ENCODE measurements around the gene CAMKK2.
"Not testable (repeated sequence)": the region's sequence is repeated elsewhere in the genome, so short reads cannot be mapped to it uniquely, and the experiment has no call there.

The CAMKK2 gene

DNA sequence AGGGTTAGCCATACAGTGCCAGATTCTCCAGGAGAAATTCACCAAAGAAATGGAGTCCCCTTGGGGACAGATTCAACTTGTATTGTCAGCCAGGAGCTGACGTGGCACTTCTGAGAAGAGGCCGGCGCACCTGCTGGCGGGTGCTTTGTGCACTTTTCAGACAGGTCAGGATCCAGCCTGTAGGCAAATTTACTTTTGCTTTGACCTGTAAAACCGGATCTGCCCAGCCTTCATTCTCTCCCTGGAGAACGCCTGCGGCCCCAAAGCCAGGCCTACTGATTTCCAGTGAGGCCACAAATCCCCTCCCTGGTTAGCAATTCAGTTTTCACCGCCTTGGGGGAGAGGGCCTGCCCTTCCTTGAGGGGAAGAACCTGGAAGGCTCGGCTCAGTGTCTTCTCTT is 69.2 kb downstream of the CAMKK2 start:
- in situ Hi-C loops (cut with HindIII; ENCODE audit: low sequenced_read_pairs): no loop called here

DNA sequence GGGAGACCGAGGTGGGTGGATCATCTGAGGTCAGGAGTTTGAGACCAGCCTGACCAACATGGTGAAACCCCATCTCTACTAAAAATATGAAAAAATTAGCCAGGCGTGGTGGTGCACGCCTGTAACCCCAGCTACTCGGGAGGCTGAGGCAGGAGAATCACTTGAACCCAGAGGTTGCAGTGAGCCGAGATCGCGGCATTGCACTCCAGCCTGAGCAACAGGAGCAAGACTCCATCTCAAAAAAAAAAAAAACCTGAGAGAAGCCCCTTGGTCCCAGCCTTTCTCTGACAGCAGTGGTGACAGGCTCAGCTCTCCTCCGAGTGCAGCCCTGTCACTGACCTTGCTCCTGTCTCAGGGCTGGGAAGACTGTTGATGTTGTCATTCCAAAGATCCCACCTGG is 69.6 kb downstream of the CAMKK2 start:
- in situ Hi-C loops (cut with HindIII; ENCODE audit: low sequenced_read_pairs): not testable (repeated sequence)

DNA sequence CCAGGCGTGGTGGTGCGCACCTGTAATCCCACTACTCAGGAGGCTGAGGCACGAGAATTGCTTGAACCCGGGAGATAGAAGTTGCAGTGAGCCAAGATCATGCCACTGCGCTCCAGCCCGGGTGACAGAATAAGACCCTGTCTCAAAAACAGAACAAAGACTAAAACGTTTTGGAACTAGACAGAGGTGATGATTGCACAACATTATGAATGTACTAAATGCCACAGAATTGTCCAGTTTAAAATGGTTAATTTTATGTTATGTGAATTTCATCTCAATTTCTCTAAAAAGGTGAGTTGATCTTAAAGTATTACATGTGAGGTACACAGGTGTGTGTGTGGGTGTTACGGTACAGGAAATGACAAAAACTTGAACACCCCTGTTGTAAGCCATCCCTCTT is 70.1 kb downstream of the CAMKK2 start:
- in situ Hi-C loops (cut with HindIII; ENCODE audit: low sequenced_read_pairs): no loop called here

DNA sequence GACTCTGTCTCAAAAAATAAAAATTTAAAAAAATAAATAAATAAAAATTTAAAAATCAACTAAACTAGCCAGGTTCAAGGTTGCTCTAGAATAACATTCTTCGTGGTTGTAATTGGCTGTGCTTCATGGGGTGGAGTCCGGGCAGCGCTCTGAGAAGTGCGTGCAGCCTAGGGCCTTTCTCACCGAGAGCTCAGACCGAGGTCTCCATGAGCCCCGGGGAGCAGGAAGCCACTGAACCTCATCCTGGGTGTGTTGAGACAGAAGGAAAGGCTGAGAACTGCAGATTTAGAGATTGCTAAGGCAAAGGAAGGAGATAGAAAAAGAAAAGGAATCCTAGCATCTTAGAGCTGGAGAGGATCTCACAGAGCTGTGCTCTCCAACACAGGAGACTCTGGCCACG is 71.9 kb downstream of the CAMKK2 start:
- in situ Hi-C loops (cut with HindIII; ENCODE audit: low sequenced_read_pairs): no loop called here

GRCh38 chr12:121223292-121224285 is 72.9 kb downstream of the CAMKK2 start:
- in situ Hi-C loops (cut with HindIII; ENCODE audit: low sequenced_read_pairs): no loop called here

DNA sequence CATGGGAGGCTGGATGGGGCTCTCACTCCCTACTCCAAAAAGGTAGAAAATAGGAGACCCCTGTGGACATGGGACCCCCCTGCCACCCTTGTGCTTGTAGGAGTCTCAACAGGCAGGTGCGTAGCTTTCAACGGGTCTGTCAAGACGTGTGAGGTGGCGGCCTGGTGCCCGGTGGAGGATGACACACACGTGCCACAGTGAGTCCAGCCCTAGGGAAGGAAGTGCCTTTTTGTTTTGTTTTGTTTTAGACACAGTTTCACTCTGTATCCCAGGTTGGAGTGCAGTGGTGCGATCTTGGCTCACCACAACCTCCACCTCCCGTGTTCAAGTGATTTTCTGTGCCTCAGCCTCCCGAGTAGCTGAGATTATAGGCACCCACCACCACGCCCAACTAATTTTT is 73.7 kb downstream of the CAMKK2 start:
- in situ Hi-C loops (cut with HindIII; ENCODE audit: low sequenced_read_pairs): no loop called here

- in situ Hi-C loops (cut with HindIII; ENCODE audit: low sequenced_read_pairs): no loop called here
Observed at GRCh38 chr12:121219353-121219986, 77.0 kb downstream of the CAMKK2 start.

DNA sequence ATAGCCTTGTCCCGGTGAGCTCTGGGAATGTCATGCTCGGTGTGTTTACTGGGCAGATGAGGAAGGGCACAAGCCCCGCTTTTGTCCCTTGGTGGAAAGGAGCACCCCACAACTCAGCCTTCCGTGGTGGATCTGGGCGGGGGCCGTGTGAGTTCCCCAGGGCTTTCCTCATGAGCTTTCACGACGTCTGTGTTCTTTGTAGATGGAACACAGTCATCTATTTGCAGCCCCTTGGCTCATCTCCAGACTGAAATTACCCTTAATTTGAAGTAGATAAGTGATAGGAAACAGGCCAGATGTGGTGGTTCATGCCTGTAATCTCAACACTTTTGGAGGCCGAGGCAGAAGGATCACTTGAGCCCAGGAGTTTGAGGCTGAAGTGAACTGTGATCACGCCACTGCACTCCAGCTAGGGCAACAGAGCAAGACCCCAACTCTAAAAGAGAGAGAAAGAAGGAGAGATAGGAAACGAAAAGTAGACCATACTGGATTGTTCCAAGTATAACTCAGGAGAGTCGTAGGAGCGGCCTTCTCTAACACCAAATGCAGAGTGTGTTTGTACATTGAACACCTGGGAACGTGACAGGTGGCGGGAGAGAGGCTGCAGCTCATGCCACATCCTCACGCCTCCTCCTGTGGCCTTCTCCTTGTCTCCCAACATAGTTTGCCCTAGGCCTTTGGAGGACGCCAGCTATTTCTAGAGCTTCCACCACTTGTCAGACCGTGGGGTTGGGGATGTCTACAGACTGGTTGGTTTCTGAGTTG is 77.7 kb downstream of the CAMKK2 start:
- in situ Hi-C loops (cut with HindIII; ENCODE audit: low sequenced_read_pairs): no loop called here

DNA sequence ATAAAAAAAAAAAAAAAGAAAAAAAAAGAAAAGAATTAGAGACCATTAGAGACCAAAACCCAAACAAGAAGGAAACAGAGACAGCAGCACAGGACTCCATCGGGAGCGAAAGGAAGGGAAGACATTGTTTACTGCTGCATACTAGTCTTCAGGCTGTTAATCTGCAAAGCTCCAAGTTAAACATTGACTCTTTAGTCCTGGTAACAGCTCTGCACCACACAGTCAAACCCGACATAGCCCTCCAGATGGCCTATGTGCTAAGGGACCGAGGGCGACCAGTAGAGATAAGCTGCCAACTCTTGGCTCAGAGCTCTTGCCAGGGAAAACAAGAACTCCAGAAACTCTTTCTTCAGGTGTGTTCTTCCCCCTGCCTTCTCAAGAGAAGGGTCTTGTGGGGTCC is 78.7 kb downstream of the CAMKK2 start:
- in situ Hi-C loops (cut with HindIII; ENCODE audit: low sequenced_read_pairs): no loop called here

DNA sequence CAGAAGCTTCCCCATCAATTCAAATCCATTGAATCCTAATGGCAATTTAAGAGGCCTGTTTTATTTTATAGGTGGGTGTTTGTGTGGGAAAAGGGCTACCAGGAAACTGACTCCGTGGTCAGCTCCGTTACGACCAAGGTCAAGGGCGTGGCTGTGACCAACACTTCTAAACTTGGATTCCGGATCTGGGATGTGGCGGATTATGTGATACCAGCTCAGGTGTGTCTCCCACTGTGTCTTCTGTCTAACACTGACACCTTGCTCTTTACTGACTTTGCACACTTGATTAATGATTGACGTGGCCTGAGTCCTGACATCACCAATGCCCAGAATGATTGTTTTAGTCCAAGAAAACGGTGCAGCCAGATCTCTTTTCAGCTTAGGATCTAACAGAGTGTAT is 79.4 kb downstream of the CAMKK2 start:
- in situ Hi-C loops (cut with HindIII; ENCODE audit: low sequenced_read_pairs): no loop called here

- in situ Hi-C loops (cut with HindIII; ENCODE audit: low sequenced_read_pairs): no loop called here
Observed at GRCh38 chr12:121216102-121216501, 80.4 kb downstream of the CAMKK2 start.

GRCh38 chr12:121214855-121215745 is 81.4 kb downstream of the CAMKK2 start:
- in situ Hi-C loops (cut with HindIII; ENCODE audit: low sequenced_read_pairs): no loop called here

- in situ Hi-C loops (cut with HindIII; ENCODE audit: low sequenced_read_pairs): no loop called here
Observed at GRCh38 chr12:121214166-121214777, 82.2 kb downstream of the CAMKK2 start.

DNA sequence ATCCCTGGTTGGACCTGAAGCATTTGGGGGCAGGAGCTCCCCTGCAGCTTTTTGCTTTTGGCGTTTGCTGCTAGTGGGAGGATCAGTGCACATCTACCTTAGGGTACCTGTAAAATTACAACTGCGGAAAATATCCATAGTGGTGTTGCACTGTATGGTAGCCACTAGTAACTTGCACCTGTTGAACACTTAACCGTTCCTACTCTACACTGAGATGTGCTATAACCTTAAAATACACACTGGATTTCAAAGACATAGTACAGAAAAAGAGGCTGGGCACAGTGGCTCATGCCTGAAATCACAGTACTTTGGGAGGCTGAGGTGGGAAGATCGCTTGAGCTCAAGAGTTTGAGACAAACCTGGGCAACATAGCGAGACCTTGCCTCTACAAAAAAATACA is 83.6 kb downstream of the CAMKK2 start:
- in situ Hi-C loops (cut with HindIII; ENCODE audit: low sequenced_read_pairs): no loop called here

DNA sequence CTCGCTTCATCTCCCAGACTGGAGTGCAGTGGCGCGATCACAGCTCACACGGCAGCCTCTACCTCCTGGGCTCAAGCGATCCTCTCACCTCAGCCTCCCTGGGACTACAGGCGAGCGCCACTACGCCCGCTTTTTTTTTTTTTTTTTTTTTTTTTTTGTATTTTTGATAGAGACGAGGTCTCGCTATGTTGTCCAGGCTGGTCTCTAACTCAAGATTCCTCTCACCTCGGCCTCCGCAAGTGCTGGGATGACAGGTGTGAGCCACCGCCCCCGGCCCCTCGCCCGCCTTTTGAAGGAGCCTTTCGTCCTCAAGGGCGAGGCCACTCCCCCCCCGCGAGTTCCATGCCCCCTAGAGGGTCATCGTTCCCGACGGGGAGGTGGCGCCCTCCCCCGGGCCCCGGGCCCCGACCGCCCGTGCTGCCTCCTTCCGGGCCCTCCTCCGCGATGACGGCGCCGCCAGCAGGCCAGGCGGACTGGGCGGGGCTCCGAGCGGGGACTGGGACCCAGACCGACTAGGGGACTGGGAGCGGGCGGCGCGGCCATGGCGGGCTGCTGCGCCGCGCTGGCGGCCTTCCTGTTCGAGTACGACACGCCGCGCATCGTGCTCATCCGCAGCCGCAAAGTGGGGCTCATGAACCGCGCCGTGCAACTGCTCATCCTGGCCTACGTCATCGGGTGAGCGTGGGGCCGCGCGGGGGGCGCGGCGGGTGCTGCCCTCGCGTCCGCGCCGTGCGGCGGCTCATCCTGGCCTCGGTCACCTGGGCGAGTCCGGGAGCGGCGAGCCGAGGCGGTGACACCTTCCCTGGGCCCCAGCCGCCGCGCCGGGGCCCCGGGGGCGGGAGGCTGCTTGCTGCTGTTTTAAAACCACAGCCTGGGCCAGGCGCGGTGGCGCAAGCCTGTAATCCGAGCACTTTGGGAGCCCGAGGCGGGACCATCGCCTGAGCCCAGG is 86.6 kb downstream of the CAMKK2 start, which contains the start of gene P2RX4:
TSS of gene P2RX4 (plus strand) at position 506 of the 949 bp plus-strand sequence. CDS start at position 542, 36 bp downstream.
- in situ Hi-C loops (cut with HindIII; ENCODE audit: low sequenced_read_pairs): no loop called here

- in situ Hi-C loops (cut with HindIII; ENCODE audit: low sequenced_read_pairs): no loop called here
Observed at GRCh38 chr12:121209221-121209620, 87.3 kb downstream of the CAMKK2 start.

DNA sequence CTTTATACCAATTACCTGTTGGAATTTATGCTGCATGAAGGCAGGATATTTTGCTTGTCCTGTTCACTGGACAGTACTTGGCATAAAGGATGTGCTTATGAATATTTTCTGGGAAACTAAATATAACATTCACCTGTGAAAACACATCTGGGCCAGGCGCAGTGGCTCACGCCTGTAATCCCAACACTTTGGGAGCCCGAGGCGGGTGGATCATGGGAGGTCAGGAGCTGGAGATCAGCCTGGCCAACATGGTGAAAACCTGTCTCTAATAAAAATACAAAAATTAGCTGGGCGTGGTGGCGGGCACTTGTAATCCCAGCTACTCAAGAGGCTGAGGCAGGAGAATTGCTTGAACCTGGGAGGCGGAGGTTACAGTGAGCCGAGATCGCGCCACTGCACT is 87.9 kb downstream of the CAMKK2 start:
- in situ Hi-C loops (cut with HindIII; ENCODE audit: low sequenced_read_pairs): not testable (repeated sequence)

- in situ Hi-C loops (cut with HindIII; ENCODE audit: low sequenced_read_pairs): no loop called here
Observed at GRCh38 chr12:121205491-121205890, 91.0 kb downstream of the CAMKK2 start.

DNA sequence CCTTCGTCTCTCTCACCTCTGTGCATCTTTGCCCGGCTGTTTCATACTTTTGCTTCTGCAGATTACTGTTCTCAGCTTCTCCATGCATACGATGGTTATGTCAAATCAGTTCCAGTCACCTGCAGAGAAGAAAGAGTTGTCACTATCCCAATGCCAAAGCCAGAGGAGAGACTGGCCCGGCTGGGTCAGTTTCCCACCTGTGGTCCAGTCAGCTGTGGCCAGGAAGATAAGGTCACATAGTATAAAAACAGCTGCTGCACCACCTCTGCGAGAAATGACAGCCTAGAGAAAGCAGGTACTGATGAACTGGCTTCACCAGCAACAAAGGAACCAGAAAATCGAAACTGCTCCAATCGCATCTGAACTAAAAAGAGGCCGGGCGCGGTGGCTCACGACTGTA is 93.0 kb downstream of the CAMKK2 start:
- in situ Hi-C loops (cut with HindIII; ENCODE audit: low sequenced_read_pairs): no loop called here

Data from DLD1 (cell line).